HCT116 (cell line): ENCODE data around the gene ENHO. TPM values are rescaled to one million over a fixed set of nuclear protein-coding genes. Genes with fewer than 3 reads are reported as not detected.

Source experiments
- ATAC-seq: fragments of 200-7000 bp; cut with Tn5 transposase; 2 replicates; pipeline ENCODE4 v1.9.1; 2020; ENCODE audit warnings: mild to moderate bottlenecking, moderate library complexity
- BruUV-seq: library from RNA; stranded (reverse); fragments of 400-500 nt; replicated peaks from 2 replicates; lab custom pipeline; 2021; lab: Mats Ljungman, UMichigan
- CTCF ChIA-PET: fragments of 300-600 bp; sonication (Branson Sonifier 250); formaldehyde crosslinking; loops from one replicate; lab custom pipeline; 2021; ENCODE audit warnings: antibody characterized with exemption; lab: Charles Lee
- POLR2A ChIA-PET: fragments of 300-600, 350-600 bp; sonication (Branson Sonifier 250); formaldehyde crosslinking; loops from one replicate; lab custom pipeline; 2021; ENCODE audit warnings: antibody characterized with exemption; lab: Charles Lee
- RAD21 ChIA-PET, 2 experiments: fragments of 300-600 bp; sonication (Branson Sonifier 250); formaldehyde crosslinking; loops; one replicate each; lab custom pipeline; 2023; ENCODE audit warnings: low total read pairs in 2 of 2; ENCODE audit not compliant: uncharacterized antibody in 2 of 2, unreplicated experiment in 2 of 2, low non-redundant PET in 1 of 2; lab: Charles Lee
- DNase-seq: peaks from one replicate; pipeline ENCODE4 v3.0.0-alpha.2; 2010; ENCODE audit warnings: low read depth, low spot score
- H2AFZ ChIP-seq: fragments of 200-600 bp; shearing (Covaris generic), sonication (generic); 2 replicates; pipeline ENCODE4 v1.6.1; 2017; ENCODE audit warnings: low read depth, mixed run types, mixed read lengths, antibody characterized with exemption, low read length; ENCODE audit not compliant: poor library complexity, severe bottlenecking
- H3K27ac ChIP-seq: 2 replicates; pipeline ENCODE4 v1.5.1; 2012; ENCODE audit warnings: low read depth, low read length
- H3K27me3 ChIP-seq: fragments of 200-600 bp; sonication (generic); 2 replicates; pipeline ENCODE4 v1.6.1; 2016; ENCODE audit warnings: mixed run types, low read length, mixed read lengths; ENCODE audit not compliant: insufficient read depth
- H3K36me3 ChIP-seq, 2 experiments: fragments of 200-500 bp in 1 of 2; fragments of 200-600 bp in 1 of 2; sonication (Bioruptor generic) in 1 of 2; sonication (generic) in 1 of 2; 2 replicates each; pipeline versions ENCODE4 v1.5.1 to v1.6.1; 2014 to 2016; ENCODE audit warnings: low read length in 2 of 2, inconsistent platforms in 1 of 2, mixed read lengths in 1 of 2, mixed run types in 1 of 2; ENCODE audit not compliant: insufficient read depth in 2 of 2, control insufficient read depth in 1 of 2
- H3K4me1 ChIP-seq, 2 experiments: fragments of 200-600 bp in 1 of 2; sonication (generic) in 1 of 2; 2 replicates each; pipeline versions ENCODE4 v1.5.1 to v1.6.1; 2012 to 2017; ENCODE audit warnings: low read length in 2 of 2, inconsistent platforms in 1 of 2, mild to moderate bottlenecking in 1 of 2, mixed read lengths in 1 of 2, mixed run types in 1 of 2, moderate library complexity in 1 of 2; ENCODE audit not compliant: insufficient read depth in 2 of 2, control insufficient read depth in 1 of 2
- H3K4me2 ChIP-seq: fragments of 200-600 bp; sonication (generic); 2 replicates; pipeline ENCODE4 v1.6.1; 2017; ENCODE audit warnings: mixed run types, low read length, mixed read lengths
- H3K4me3 ChIP-seq, 2 experiments: fragments of 200-600 bp in 1 of 2; sonication (generic) in 1 of 2; replicated peaks in 1 of 2; 2 replicates each; pipeline ENCODE4 v1.5.1; 2011 to 2016; ENCODE audit warnings: low read length in 2 of 2, control low read depth in 1 of 2, low read depth in 1 of 2, mild to moderate bottlenecking in 1 of 2, mixed read lengths in 1 of 2, mixed run types in 1 of 2
- H3K79me2 ChIP-seq: fragments of 200-600 bp; sonication (generic); 2 replicates; pipeline ENCODE4 v1.6.1; 2017; ENCODE audit warnings: mild to moderate bottlenecking, mixed run types, low read length, moderate library complexity, mixed read lengths; ENCODE audit not compliant: insufficient read depth
- H3K9ac ChIP-seq: fragments of 200-600 bp; sonication (generic); 2 replicates; pipeline ENCODE4 v1.6.1; 2016; ENCODE audit warnings: low read length, mixed read lengths
- H3K9me2 ChIP-seq: fragments of 200-600 bp; sonication (generic), shearing (Covaris generic); 2 replicates; pipeline ENCODE4 v1.6.1; 2017; ENCODE audit warnings: mixed run types, mild to moderate bottlenecking, moderate library complexity; ENCODE audit not compliant: insufficient read depth
- H3K9me3 ChIP-seq, 2 experiments: fragments of 200-500 bp in 1 of 2; fragments of 200-600 bp in 1 of 2; sonication (Bioruptor generic) in 1 of 2; sonication (generic) in 1 of 2; 2 replicates each; pipeline ENCODE4 v1.6.1; 2014 to 2017; ENCODE audit warnings: low read length in 2 of 2, mixed read lengths in 2 of 2, inconsistent platforms in 1 of 2, low read depth in 1 of 2, mild to moderate bottlenecking in 1 of 2, mixed run types in 1 of 2, moderate library complexity in 1 of 2; ENCODE audit not compliant: control insufficient read depth in 1 of 2, insufficient read depth in 1 of 2
- H4K20me1 ChIP-seq: fragments of 200-600 bp; sonication (generic), shearing (Covaris generic); 2 replicates; pipeline ENCODE4 v1.6.1; 2017; ENCODE audit warnings: mixed run types, mild to moderate bottlenecking, moderate library complexity; ENCODE audit not compliant: insufficient read depth
- ELF1 ChIP-seq: IDR thresholded peaks from 2 replicates; pipeline ENCODE4 v1.6.1; 2012; ENCODE audit warnings: low read depth, borderline replicate concordance
- EZH2 ChIP-seq: fragments of 200-600 bp; sonication (generic); IDR thresholded peaks from 2 replicates; pipeline ENCODE4 v1.6.1; 2017; ENCODE audit warnings: antibody characterized with exemption, mixed run types
- EZH2phosphoT487 ChIP-seq: fragments of 200-600 bp; IDR thresholded peaks from 2 replicates; pipeline ENCODE4 v1.6.1; 2018; ENCODE audit warnings: antibody characterized with exemption, borderline replicate concordance
- FOSL1 ChIP-seq: IDR thresholded peaks from 2 replicates; pipeline ENCODE4 v1.6.1; 2012; ENCODE audit warnings: low read depth
- SIN3A ChIP-seq: IDR thresholded peaks from 2 replicates; pipeline ENCODE4 v1.6.1; 2012; ENCODE audit warnings: low read depth
- SRF ChIP-seq: IDR thresholded peaks from 2 replicates; pipeline ENCODE4 v1.6.1; 2012; ENCODE audit warnings: low read depth
- YY1 ChIP-seq: IDR thresholded peaks from 2 replicates; pipeline ENCODE4 v1.6.1; 2011; ENCODE audit warnings: low read length, low read depth, moderate library complexity, mild to moderate bottlenecking; ENCODE audit not compliant: insufficient replicate concordance; ENCODE audit errors: extremely low read depth
- ZNF274 ChIP-seq: fragments of 200-500 bp; sonication (Bioruptor generic); IDR thresholded peaks from 2 replicates; pipeline ENCODE4 v1.6.1; 2014; ENCODE audit warnings: mild to moderate bottlenecking, low read depth, low read length, inconsistent platforms
- intact Hi-C: fragments of 100-400 bp; cut with micrococcal nuclease; formaldehyde crosslinking; loops from 2 replicates; pipeline ENCODE4 v1.10.0; 2022
- total RNA-seq: library from RNA; stranded (reverse); gene quantifications from one replicate; pipeline ENCODE4 v1.2.1, GENCODE V29; 2021; ENCODE audit not compliant: unreplicated experiment
- TF ChIP-seq, protein P1 (sequence below): IDR thresholded peaks from 2 replicates; pipeline ENCODE4 v1.6.1; 2012
- TF ChIP-seq, protein P2 (sequence below): IDR thresholded peaks from 2 replicates; pipeline ENCODE4 v1.6.1; 2011; ENCODE audit warnings: mild to moderate bottlenecking, low read length, moderate library complexity; ENCODE audit not compliant: insufficient replicate concordance; ENCODE audit errors: extremely low read depth
- TF ChIP-seq, protein P3 (sequence below), 3 experiments: fragments of 200-600 bp in 1 of 3; sonication (generic) in 1 of 3; IDR thresholded peaks in 2 of 3; conservative IDR thresholded peaks in 1 of 3; 2 replicates each; pipeline ENCODE4 v1.5.1; 2012 to 2017; ENCODE audit warnings: low read depth in 2 of 3, low read length in 2 of 3, antibody characterized with exemption in 1 of 3, borderline replicate concordance in 1 of 3, control low read depth in 1 of 3, mild to moderate bottlenecking in 1 of 3, mixed read lengths in 1 of 3, mixed run types in 1 of 3, moderate library complexity in 1 of 3; ENCODE audit not compliant: insufficient read depth in 1 of 3

ENHO gene
- total RNA-seq, 1 experiment from 2014 or later, result 6.1 TPM

DNA sequence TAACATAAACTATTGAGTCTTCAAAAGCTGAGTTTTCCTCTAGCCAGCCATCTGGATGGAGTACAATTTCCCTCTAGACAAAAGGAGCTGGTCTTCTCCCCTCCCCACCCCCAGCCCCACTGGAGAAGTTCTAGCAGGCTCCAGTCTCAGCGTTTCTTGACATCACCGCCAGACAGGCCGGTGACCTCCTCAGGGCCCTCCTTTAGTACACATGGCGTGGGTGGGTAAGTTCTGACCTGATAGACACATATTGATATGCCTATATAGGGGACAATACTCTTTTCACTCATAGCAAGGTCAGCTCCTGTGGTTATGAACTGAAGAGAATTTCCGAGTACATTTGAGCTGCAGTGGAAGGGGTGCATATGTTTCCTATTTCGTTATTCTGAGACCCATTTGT, 37.0 kb downstream of the ENHO start:
- no TSS peak for BruUV-seq
- POLR2A ChIA-PET, result no interaction called here
- RAD21 ChIA-PET, result no interaction called here
- CTCF ChIA-PET, result no interaction called here
- Histone ChIP-seq H3K4me1 (peaks cover 0 to 5% of the 10 kb centered on the region in 2 experiments; a peak in 1 of 4 replicates), H3K4me2 (no peak overlapping the region)
- ATAC-seq, result no peak
- TF ChIP-seq, protein P1, sequence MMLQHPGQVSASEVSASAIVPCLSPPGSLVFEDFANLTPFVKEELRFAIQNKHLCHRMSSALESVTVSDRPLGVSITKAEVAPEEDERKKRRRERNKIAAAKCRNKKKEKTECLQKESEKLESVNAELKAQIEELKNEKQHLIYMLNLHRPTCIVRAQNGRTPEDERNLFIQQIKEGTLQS, result no peak
- TF ChIP-seq, protein P2, sequence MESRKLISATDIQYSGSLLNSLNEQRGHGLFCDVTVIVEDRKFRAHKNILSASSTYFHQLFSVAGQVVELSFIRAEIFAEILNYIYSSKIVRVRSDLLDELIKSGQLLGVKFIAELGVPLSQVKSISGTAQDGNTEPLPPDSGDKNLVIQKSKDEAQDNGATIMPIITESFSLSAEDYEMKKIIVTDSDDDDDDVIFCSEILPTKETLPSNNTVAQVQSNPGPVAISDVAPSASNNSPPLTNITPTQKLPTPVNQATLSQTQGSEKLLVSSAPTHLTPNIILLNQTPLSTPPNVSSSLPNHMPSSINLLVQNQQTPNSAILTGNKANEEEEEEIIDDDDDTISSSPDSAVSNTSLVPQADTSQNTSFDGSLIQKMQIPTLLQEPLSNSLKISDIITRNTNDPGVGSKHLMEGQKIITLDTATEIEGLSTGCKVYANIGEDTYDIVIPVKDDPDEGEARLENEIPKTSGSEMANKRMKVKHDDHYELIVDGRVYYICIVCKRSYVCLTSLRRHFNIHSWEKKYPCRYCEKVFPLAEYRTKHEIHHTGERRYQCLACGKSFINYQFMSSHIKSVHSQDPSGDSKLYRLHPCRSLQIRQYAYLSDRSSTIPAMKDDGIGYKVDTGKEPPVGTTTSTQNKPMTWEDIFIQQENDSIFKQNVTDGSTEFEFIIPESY, result no peak
- TF ChIP-seq, all 23 proteins: peak for 0
- H4K20me1 ChIP-seq, result no peaks in the 10 kb centered on the region
- intact Hi-C loops, result no loop called here
- no peak overlapping the region for H3K4me3 ChIP-seq
- H3K9me3 ChIP-seq, result no peaks in the 10 kb centered on the region
- no peak overlapping the region for H2AFZ ChIP-seq
- H3K9ac ChIP-seq, result no peak overlapping the region
- H3K79me2 ChIP-seq, result no peaks in the 10 kb centered on the region
- peaks cover 4% of the 10 kb centered on the region; the same call in 1 of the 2 replicates for H3K27me3 ChIP-seq
- no peaks in the 10 kb centered on the region for H3K9me2 ChIP-seq
- no peak overlapping the region for H3K27ac ChIP-seq
- no peaks in the 10 kb centered on the region for H3K36me3 ChIP-seq
- DNase-seq, result no peak

DNA sequence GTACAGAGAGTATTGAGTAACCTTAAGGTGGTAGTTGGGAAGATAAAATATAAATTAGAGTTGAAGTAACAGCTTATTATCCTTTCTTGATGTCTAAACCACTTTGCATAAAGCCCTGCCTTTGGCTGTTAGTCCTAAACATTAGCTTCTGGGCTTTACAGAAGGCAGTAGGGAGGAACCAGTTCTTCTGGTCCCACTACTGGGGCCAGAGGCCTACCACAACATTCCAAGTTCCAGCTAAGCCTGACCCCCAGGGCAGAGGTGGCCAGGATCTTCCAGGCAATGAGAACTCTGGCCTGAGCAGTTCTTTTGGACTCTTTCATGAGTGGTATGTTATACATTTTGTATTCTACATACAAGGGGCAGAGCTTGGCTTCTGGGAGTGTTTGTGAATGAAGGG, 38.1 kb downstream of the ENHO start:
- POLR2A ChIA-PET, result no interaction called here

More for the DNA sequence above, 38.1 kb downstream of the ENHO start:
- H4K20me1 ChIP-seq, result no peaks in the 10 kb centered on the region
- peak; percentile 27; the same call in 1 of the 2 replicates for ATAC-seq
- peaks cover 4% of the 10 kb centered on the region; the same call in 1 of the 2 replicates for H3K27me3 ChIP-seq
- H3K9me3 ChIP-seq, result no peaks in the 10 kb centered on the region
- ChIA-PET CTCF (no interaction called here), RAD21 (interaction anchor here in 1 of 2 experiments (0.6 kb wide), 1 partner anchor 68 kb away, joined by 3 read pairs; no protein-coding TSS in a partner anchor)
- no peaks in the 10 kb centered on the region for H3K9me2 ChIP-seq
- TF ChIP-seq SIN3A (no peak), FOSL1 (no peak), SRF (no peak), YY1 (no peak), ZNF274 (no peak), EZH2phosphoT487 (no peak), EZH2 (no peak), ELF1 (no peak)
- TF ChIP-seq, protein P2, result no peak
- TF ChIP-seq, protein P3, sequence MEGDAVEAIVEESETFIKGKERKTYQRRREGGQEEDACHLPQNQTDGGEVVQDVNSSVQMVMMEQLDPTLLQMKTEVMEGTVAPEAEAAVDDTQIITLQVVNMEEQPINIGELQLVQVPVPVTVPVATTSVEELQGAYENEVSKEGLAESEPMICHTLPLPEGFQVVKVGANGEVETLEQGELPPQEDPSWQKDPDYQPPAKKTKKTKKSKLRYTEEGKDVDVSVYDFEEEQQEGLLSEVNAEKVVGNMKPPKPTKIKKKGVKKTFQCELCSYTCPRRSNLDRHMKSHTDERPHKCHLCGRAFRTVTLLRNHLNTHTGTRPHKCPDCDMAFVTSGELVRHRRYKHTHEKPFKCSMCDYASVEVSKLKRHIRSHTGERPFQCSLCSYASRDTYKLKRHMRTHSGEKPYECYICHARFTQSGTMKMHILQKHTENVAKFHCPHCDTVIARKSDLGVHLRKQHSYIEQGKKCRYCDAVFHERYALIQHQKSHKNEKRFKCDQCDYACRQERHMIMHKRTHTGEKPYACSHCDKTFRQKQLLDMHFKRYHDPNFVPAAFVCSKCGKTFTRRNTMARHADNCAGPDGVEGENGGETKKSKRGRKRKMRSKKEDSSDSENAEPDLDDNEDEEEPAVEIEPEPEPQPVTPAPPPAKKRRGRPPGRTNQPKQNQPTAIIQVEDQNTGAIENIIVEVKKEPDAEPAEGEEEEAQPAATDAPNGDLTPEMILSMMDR (IDR thresholded peaks at IDR 0.05 in 2 of 3, conservative IDR thresholded peaks at IDR 0.05 in 1 of 3; ENCODE audit: borderline replicate concordance in 1 of 3, insufficient read depth in 1 of 3, low read depth in 2 of 3, low read length in 2 of 3), result no peak
- TF ChIP-seq, protein P1, result no peak
- H3K79me2 ChIP-seq, result no peaks in the 10 kb centered on the region
- no peak for DNase-seq
- no peak overlapping the region for H3K27ac ChIP-seq
- no TSS peak for BruUV-seq
- H3K9ac ChIP-seq, result no peak overlapping the region
- no peaks in the 10 kb centered on the region for H3K36me3 ChIP-seq
- intact Hi-C loops, result no loop called here
- H3K4me3 ChIP-seq, result no peak overlapping the region
- no peak overlapping the region for H2AFZ ChIP-seq
- peak overlapping the region; percentile 25; the same call in 1 of the 2 replicates for H3K4me2 ChIP-seq
- peaks cover 0 to 5% of the 10 kb centered on the region in 2 experiments; a peak in 1 of 4 replicates for H3K4me1 ChIP-seq
